Hematopoietic multipotent progenitor cell (in vitro differentiated cells): ENCODE data around the gene BICC1. TPM values are rescaled to one million over a fixed set of nuclear protein-coding genes. Genes with fewer than 3 reads are reported as not detected.
A peak's percentile ranks its signal among the peaks of the same experiment; 100 is the strongest.

Experiments
- DNase-seq, 3 donors: peaks; one replicate each; pipeline ENCODE4 v3.0.0-alpha.2; 2011 to 2015; ENCODE audit warnings: low read depth in 2 of 3, low spot score in 2 of 3
- total RNA-seq: library from RNA; depleted of rRNA; stranded (reverse); fragments of >200 nt; gene quantifications from one replicate; pipeline ENCODE4 v1.2.3, GENCODE V29; 2012

The BICC1 gene
- total RNA-seq: 1.3 TPM

- peak in 2 of 3 donors; percentile 19 to 47 for DNase-seq
Observed at GRCh38 chr10:58512491-58513187, at the start of gene BICC1. Gene BICC1 (plus strand): TSS chr10:58512872. CDS start chr10:58513144, 272 bp downstream.

- no peak for DNase-seq
Observed at GRCh38 chr10:58464956-58465355, 47.7 kb upstream of the BICC1 start.

GRCh38 chr10:58465629-58466028 lies 47.0 kb upstream of the BICC1 start:
- DNase-seq: no peak

DNA sequence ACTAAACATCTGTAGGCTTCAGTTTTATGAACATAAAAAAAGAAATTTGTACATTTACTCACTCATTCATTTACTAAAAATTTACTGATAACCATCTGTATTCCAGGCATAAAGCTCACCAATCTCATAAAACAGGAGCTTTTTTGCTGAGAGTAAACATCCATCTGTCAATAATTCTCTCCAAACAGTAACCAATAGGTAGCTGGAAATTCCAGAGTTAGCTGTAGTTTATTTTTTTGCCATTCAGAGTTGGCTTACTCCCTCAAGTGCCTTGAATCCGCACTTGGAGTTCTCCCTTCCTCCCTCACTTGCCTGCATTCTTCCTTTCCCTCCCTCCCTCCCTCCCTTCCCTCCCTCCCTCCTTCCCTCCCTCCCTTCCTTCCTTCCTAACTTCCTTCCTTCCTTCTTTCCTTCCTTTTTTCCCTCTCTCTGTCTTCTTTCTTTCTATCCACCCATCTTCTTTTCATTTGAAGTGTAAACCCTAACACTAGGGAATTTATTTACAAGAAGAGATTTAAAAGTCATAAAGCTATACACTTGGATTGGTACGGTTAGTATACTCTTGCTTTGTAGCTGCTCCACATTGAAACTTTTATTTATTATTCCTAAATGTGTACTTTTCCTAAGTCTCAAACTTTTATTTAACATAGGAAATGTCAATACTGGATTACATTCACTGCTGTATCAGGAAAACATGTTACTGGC lies 44.6 kb upstream of the BICC1 start:
- DNase-seq: no peak

DNA sequence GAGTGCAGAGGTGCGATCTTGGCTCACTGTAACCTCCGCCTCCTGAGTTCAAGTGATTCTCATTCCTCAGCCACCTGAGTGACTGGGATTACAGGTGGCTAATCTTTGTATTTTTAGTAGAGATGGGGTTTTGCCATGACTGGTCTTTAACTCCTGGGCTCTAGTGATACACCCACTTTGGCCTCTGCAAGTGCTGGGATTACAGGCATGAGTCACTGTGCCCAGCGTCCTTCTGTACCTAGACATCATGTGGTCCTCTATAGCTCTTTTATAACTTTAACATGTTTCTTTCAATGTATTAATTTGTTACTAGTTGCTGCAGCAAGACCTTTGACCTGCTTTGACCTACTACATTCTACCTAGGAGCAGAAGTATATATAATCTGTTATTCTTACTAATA lies 38.7 kb upstream of the BICC1 start:
- DNase-seq: no peak

GRCh38 chr10:58475322-58476277 lies 37.1 kb upstream of the BICC1 start:
- no peak for DNase-seq

GRCh38 chr10:58477122-58477521 lies 35.5 kb upstream of the BICC1 start:
- DNase-seq: no peak

GRCh38 chr10:58477902-58478301 lies 34.8 kb upstream of the BICC1 start:
- no peak for DNase-seq

DNA sequence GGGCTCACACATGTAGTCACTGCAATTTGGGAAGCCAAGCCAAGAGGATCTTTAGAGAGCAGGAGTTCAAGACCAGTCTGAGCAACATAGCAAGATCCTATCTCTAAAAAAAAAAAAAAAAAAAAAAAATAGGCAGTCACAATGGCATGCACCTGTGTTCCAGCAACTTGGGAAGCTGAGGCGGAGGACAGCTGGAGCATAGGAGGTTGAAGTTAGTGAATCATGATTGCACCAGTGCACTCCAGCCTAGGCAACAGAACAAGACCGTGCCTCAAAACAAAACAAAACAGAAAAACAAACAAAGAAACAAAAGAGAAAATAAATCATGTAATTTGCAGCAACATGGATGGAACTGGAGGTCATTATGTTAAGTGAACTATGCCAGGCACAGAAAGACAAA lies 33.6 kb upstream of the BICC1 start:
- no peak for DNase-seq

DNA sequence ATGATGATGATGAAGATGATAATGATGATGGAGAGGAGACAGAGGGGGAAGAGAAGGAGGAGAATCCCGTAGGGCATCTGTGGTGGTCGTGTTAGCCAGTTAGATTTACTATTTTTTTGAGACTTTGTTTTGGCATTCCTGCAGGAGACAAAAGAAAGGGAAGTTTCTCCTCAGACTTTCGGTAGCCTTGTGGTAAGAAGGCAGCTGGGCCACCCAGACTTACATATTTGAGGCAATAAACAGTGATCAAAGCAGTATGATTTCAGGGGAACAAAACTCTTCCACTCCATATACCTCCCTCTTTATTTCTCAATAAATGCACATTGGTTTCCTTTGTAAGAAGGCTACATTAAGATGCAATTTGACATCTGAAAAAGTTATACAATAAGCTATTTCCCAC lies 32.4 kb upstream of the BICC1 start:
- DNase-seq: no peak

GRCh38 chr10:58481569-58482109 lies 31.0 kb upstream of the BICC1 start:
- no peak for DNase-seq

- no peak for DNase-seq
Observed at GRCh38 chr10:58486821-58487220, 25.9 kb upstream of the BICC1 start.

- DNase-seq: no peak
Observed at GRCh38 chr10:58488921-58489320, 23.8 kb upstream of the BICC1 start.

- DNase-seq: no peak
Observed at GRCh38 chr10:58502956-58503355, 9.7 kb upstream of the BICC1 start.

GRCh38 chr10:58508316-58508715 lies 4.4 kb upstream of the BICC1 start:
- DNase-seq: no peak

- peak in 1 of 3 donors; percentile 3 for DNase-seq
Observed at GRCh38 chr10:58511765-58512490, 744 bp upstream of the BICC1 start.

DNA sequence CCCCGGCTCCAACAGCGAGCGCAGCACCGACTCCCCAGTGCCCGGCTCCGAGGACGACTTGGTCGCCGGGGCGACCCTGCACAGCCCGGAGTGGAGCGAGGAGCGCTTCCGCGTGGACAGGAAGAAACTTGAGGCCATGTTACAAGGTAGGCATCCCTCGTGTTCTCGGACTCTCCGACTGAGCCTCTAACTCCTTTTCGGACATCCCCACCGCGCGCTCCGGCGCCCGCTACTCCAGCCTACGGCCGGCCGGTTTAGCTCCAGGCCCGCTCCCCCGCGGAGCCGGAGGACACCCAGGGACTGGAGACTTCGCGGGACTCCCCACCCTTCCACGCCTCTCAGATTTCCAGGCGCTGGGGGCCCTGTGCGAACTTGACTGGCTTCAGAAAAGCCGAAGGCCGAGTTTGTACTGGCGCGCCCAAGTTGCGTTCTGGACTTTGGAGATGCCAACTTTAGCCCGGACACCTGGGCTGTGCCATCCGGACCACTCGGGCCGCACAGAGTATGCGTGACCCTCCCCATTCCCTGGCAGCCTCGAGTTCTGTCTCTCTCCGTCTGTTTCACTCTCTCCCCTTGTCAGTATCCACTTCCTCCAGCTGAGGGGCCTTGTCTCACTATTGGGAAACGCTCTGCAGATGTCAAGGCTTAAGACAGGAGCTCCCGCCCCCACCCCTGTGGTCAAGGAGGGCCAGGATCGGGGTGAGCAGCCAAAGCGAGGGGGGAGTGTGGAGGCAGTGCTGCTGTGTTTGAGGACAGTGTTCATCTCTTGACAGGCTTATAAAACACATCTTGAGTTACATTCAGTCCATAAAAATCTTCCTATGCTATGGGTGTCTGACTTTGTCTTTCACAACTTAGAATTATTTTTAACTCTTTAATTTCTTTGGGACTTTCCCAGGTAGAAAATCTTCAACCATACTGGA lies 777 bp downstream of the BICC1 start:
- DNase-seq: peak in 2 of 3 donors; percentile 5 to 32

DNA sequence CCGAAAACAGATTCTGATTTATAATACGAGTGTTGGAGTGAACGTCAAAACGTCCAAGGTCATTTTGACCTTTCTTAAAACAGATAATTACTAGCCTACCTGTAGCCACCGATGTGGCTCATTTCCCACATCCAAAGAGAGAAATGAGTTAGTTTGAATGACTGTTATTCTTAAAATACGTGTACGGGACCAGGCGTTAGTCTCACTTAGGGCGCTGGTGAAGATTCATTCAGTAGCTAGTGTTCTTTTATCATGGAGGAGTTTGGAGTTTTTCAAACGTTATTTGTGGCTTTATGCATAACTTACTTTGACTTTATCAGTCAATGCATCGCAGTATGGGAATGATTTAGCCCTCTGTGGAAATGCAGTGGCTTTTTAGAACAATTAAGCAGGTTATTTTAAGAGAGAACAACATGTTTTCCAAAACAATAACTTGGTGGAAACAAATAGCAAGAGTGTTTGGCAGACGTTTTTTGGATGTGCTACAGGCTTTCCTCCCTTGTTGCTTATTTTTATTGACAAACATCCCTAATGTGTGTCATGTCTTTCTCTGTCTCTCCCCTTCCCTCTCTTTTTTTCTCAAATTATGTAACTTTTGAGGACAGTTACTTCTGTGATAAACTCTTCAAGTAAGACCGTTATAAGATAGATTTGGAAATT lies 1.6 kb downstream of the BICC1 start:
- no peak for DNase-seq
